Activated CD4-positive, alpha-beta T cell treated with anti-CD3 and anti-CD28 coated beads for 24 hours (primary cell): Measurements from ENCODE around the gene GALNT2.

Experiments used
- DNase-seq, 2 donors: peaks; one replicate each; pipeline ENCODE4 v3.0.0-alpha.2; 2020; ENCODE audit warnings: low read depth in 2 of 2

Gene GALNT2

DNA sequence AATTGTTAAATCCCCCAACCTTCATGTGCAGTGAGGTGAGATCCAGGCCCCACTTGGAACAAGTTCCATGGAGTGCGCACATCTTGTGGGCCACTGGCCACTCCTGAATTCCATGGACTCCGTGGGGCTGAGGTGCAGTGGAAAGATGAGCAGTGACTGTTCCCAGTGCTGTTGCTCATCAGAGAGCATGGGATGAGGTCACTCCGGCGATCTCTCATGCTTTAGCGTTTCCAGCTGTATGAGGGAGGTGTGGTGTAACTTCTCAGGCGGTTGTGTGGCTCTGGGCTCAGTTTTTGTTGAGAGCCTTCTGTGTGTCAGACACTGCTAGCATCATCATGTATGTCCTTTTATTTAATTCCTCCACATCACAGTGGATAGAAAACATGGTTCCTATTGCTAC is 96.2 kb downstream of the GALNT2 start:
- DNase-seq, result no peak

DNA sequence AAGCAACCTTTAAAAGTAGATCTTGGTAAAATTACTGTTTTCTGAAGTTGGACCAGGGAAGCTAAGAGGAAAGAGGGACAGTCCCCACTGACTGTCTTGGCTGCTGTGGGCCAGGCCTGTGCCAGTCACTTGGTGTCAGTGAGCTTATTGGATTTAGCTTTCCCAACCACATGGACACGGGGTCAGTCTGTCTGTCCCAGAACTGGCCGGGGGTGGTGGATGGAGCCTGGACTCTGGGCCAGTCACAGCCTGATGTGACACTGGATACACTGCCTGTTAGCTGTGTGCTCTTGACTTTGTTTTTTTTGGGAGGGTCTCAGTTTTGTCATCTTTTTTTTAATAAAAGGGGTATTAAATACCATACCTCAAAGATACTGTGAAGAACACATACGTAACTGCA is 96.7 kb downstream of the GALNT2 start:
- DNase-seq, result no peak

DNA sequence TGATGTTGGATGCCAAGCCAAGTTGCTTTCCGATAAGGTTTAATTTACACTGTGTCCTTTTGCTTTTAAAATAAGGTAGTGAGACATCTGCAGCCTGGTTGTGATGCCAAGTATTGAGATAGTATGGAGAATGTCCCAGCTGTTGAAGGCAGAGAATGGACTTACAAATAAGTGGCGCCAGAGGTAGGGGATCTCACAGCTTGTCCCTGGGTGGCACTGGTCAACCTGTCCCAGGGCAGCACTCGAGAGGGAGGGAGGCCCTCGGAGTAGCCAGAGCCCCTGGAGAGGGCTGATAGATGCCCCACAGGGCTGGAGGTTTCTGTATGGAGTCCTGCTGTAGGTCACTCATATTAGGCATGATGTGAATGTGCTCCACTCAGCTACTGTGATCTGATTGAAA is 98.5 kb downstream of the GALNT2 start:
- DNase-seq, result no peak

DNA sequence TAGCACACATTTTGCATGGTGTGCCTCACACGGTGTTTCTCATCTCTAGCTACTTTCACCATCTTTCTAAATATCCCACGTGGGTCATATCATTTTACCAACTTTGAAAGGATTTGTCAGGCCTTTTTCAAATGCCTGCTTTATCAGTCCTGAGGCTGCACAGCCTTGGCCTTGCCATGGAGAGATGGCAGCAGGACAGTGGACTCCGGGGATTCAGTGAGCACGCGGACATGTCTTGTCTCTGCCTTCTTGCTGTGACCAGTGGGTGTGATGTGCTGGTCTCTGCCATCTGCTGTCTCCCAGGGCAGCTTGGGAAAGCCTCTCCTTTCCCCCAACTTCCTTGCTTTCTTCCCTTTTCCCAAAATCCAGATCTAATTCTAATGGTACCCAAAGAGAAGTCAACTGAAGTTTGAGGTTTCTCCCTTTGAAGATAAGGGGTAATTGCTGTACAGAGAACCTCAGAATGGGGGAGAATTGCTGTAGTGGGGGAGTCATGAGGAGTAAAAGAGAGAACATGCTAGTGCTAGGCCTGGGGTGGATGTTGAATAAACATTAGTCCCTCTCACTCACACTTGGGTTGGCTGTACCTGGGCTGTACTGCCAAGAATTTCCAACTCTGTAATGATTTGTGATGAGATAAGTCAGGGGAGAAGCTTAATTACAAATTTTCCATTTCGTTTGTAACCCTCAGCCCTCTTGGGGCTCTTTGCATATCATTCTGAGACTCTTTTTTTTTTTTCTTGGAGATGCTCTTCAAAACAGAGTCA is 99.5 kb downstream of the GALNT2 start:
- no peak for DNase-seq

DNA sequence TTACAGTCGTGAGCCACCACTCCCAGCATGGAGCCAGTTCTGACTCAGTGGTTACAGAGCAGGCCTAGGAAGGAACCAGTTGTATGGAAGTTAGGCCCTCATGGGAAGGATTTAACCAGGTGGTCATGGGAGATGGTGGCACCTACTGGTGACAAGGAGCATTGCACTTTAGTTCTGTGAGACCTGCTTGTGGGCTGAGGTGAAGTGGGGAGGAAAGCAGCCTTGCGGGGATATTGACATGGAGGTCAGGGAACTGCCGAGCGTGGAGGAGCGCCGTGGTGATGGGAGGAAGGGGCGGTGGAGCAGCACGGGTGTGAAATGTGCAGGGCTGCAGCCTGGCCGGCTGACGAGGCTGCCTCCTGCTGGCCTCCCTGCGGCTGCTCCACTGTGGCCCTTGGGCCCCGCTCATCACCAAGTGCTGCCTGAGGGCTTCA is 100.4 kb downstream of the GALNT2 start:
- peak in 1 of 2 donors; percentile 20 for DNase-seq

DNA sequence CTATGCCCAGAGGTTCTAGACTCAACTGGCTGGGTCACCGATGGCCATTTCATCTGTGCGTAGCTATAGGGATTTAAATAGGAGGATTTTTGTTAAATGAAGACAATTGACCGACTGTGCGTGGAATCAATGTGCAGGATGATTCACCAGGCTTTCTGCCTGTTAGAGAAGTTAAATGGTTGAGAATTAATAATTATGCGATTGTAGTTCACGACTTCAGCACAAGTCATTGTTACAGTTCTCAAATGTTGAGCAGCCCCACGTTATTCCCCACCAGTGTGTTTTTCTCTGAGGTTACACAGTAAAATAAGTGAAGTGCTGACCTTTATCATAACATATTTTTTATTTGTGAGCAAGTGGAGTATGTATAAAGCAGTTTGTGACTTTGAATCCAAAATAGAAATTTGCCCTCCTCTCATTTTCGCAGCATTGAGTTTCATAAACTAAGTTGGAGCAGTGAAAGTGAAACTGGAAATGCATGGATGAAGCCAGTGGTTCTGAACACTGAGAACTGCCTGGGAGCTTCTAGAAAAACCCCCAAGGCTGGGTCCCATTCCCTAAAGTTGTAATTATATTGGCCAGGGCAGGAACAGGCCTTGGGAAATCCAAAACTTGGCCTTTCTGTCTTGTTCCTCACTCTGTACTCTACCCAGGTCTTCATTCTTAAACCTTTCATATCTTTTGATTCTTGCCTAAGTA is 102.6 kb downstream of the GALNT2 start:
- no peak for DNase-seq

DNA sequence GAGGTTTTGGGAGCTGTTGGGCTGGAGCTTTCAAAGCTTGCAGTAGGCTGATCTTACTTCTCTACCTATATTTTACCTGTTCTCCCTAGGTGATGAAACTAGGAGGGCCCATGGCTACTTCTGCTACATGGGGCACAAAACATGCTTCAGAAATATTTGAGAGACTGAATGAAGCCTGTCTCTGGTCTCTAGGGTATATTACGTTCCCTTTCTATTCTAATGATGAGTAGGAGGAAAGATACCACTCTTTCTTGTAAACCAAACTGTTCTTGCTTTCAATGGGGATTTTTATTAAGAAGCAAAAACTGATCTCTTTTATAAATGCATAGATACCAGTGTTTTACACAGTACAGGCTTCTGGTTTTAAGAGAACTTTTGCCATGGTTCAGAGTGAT is 103.1 kb downstream of the GALNT2 start:
- no peak for DNase-seq

DNA sequence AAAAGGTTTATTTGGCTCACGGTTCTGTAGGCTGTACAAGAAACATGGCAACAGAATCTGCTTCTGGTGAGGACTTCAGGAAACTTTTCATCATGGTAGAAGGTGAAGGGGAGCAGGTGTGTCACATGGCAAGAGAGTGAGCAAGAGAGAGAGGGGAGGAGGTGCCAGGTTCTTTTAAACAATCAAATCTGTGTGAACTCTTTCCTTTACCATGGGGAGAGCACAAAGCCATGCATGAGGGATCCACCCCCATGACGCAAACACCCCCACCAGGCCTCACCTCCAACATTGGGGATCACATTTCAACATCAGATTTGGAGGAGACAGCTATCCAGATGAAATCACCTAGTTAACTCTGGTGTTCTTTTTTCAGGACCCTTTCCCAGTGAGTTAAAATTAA is 103.6 kb downstream of the GALNT2 start:
- no peak for DNase-seq

DNA sequence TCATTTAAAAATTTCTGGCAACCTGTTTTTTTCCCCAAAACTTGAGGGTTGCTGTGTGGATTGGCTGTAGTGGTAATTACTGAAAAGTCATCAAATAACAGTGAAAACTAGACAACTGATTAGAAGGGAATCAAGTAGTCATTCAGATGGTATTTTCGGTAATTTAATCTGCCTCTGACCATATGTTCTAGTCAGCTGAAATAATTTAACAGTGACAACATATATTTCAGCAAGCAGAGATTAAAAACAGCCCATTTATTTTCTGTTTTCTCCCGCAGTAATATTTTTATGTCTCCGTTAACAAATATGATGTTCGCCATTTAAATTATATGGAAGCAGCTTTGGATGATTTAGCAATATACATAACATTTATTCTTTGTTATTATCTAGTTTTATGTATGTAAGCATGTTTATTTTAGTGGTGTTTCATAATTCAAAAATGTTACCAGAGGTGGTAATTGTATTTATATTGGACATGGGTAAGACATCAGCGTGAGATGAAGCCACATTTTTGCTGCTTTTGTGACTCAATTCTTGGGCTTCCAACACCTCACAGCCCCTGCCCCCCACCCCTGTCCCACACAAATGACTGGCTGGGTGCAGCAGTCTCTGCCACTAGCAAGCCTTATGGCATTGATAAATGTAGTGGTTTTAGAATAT is 104.4 kb downstream of the GALNT2 start:
- DNase-seq, result no peak

DNA sequence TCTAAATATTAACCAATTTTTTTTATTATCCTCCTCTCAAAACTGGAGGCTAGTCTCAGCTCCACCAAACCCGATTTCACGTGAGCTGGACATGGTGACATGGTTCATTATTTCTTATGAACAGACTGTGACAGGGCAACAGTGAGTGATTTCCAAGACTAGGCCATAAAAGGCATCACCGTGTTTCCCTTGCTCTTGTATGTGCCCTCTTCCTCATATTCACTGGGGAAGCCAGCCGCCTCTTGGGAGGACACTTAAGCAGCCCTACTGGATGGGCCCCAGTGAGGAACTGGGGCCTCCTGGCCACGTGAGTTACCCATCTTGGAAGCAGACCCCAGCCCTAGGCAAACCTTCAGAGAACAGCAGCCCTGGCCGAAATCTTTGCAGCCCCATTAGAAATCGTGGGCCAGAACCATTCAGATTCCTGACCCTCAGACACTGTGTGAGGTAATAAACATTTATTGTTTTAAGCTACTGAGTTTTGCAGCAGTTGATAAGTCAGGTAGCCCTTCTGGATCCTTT is 105.0 kb downstream of the GALNT2 start:
- no peak for DNase-seq

DNA sequence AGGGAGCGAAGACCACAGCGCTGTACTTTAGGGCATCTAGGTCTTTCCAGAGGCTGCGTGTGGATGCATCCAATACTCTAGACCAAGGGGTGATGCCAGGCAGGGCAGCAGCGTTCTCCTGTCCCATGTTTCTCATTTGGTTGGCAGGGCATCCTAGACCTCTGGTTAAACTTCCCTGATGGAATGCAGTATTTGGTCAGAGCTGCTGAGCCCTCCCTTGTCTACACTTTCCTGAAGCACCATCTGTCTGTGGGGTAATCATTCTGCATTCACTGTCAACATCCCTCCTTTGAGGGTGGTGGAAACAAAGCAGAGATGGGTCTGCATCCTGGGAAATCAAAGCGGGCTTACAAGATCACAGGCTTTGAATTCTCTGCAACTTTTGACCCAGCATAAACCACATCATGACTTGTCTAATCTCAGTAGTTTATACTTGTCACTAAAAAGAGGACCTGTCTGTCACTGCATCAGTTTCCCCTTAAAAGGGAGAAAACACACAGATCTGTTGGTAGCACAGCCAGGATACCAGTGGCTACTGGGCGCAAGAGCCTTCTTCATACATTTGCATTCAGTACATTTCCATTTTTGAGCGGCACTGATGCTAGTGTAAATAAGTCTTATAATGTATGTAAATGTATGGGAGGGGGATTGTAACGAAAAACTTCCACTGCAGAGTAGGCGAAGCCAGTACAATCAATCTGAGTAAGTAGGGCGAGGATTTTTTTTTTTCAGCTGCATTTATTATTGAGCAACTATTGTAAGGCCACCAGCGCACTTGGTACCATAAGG is 106.3 kb downstream of the GALNT2 start:
- no peak for DNase-seq

DNA sequence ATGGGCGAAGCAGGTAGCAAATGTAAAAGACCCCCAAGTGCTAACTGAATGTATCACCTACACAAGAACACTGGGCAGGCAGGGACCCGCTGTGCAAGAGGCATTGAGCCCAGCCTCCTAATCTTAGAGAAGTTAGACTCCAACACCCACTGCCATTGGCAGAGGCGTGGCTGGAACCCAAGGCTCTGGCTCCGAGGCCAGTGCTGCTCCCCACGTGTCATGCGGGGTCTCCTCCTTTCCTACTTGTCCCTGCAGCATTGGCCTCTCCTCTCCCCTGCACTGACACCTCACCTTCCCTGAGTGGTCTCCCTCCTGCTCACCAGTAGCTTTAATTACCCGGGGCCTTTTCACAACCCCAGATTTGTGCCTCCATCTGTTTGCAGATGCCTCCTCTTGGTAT is 107.0 kb downstream of the GALNT2 start:
- no peak for DNase-seq

DNA sequence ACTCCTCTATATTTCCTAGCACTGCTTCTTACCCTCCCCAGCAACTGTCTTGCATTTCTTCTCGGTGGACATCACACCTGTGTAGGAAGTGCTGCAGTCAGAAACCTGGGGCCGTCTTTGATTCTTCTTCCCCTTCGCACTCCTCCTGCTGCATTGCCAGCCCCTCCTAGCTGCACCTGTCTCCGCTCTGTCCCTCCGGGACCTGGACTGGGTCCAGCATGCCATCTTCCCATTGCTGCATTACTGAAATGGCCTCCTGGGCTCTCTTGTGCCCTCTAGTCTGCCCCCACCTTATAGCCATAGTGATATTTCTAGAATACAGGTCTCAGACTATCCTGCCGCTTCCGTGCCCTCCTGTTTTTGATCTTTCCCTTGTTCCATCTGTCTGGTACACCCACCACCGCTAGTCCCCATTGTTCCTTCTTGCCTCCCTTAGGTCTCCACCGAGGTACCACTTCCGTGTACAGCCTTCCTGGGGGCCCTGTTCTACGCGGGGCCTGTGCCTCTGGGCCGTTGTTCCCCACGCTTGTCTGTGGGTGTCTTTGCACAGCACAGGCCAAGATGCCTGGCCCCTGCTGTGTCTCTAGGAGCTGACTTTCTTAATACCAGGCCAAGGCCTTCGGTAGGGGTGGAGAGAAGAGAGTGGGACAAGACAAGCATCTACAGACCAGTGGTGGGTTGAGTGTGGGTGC is 107.6 kb downstream of the GALNT2 start:
- no peak for DNase-seq

DNA sequence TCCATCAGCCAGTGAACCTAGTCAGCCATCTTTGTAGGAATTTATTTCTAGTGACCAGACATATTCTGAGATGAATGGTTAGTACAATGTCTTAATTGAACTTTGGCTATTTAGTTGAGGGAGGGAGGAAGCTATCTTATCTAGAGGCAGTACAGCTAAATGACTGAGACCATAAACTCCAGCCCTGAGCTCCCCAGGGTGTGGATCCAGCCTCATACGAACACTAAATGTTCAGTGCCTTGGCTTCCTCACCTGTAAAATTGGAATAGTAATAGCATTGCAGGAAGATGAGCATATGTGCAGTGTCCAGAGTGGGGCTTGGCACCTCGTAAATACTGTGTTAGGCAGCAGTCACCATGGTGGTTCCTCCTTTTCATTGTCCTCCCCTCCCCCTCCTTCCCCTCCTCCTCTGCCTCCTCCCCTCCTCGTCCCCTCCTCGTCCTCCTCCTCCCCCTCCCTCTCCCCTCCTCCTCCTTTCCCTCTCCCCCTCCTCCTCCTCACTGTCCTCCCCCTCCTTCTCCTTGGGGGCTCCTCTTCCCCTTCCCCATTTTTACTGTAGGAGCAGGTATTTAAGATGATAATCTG is 108.2 kb downstream of the GALNT2 start:
- no peak for DNase-seq

DNA sequence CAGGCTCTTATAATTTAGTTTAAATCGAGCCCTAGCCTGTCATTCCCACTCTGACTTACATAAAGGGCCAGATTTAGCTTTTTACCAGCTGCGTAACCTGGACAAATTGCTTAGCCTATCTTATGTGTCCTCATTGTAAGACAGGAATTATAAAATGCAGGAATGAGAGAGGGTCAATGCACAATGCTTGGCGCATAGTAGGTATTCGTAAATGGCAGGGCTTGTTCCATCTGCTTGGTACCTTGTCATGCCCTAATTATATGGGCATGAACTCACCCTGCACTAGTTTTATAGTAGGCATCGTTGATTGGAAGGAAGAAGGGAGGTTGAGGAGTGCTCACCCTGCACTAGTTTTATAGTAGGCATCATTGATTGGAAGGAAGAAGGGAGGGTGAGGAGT is 108.8 kb downstream of the GALNT2 start:
- DNase-seq, result no peak

DNA sequence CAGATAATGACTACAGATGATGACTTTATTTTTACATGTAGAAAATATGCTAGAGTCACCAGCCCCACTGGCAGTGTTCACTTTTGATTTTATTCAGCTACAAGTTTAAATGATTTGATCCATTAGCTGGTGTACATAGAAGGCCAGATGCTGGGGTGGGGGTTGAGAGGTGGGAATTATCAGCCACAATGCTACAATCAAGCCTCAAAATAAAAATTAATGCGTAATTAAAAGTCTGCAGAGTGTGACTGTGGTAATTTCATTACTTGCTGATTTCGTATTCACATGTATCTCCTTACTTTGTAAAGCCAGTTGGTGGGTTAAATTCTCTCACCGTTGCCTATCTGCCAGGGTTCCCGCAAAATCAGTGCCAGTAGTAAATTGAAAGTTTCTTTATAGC is 109.3 kb downstream of the GALNT2 start:
- no peak for DNase-seq

DNA sequence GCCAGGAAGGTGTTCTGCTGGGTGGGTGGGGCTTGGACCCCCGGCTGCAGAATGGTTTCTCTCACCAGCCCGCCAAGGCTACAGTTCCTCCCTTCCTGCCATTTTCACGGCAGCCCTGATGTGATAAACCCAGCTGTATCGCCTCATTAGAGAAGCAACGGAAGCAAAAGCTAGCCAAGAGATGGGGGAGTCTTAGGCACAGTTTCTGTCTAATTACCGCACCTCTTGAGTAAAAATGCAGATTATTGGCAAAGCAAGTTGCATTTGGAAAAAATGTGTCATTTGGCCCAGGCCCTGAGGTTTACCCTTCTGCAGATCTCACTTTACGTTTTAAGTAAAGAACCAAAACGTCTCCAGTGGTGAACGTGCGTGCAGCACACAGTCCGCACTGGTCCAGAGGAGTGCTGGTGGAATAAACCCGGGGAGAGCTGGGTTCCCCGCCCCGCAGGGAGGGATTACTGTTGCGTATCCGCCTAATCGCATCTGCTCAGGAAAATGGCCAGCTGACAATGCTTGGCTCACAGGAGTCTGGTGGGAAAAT is 109.9 kb downstream of the GALNT2 start:
- DNase-seq, result no peak

DNA sequence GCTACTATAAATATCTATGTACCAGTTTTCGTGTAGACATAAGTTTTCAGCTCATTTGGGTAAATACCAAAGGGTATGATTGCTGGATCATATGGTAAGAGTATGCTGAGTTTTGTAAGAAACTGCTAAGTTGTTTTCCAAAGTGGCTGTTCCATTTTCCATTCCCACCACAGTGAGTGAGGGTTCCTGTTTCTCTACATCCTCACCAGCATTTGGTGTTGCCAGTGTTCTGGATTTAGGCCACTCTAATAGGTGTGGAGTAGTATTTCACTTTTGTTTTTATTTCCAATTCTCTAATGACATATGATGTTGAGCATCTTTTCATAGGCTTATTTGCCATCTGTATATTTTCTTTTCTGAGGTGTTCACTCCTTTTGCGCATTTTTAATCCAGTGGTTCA is 112.2 kb downstream of the GALNT2 start:
- DNase-seq, result no peak

DNA sequence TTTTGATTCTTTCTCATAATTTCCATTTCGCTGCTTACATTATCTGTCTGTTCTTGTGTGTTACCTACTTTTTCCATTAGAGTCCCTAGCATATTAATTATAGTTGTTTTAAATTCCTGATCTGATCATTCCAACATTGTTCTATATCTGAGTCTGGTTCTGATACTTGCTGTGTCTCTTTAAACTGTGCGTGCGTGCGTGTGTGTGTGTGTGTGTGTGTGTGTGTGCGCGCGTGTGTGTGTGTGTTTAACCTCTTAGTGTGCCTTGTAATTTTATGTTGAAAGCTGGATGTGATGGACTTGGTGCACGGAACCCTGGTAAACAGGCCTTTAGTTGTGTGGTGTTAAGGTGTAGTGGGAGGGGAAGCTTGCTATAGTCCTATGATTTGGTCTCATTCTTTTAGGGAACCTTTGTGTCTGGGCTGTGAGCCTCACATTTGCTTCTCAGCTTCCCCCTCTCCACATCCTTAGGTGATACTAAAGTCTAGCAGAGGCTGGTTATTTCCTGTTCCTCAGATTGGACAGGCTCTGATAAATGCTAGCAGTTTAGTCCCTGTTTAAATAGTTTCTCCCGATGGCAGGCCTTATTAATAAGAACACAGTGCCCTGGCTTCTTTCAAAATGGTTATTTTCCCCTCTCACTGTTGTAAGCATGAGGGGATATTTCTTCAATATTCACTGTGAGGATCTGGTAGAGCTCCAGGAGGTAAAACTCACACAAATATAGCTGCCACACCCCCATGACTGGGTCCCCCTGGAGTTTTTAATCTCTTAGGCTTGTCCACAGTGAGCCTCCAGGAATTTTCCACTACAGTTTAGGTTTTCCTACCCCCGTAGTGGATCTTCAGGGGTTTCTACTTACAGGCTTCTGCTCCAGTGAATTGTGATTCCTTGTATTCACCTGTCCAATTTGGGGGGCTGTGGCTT is 118.3 kb downstream of the GALNT2 start:
- no peak for DNase-seq
